ENCODE data around the gene ATP10A. TPM values are rescaled to one million over a fixed set of nuclear protein-coding genes. Genes with fewer than 3 reads are reported as not detected.

The ATP10A gene
- total RNA-seq, 1 donor from 2014 or later = 1.9 TPM

- H3K27me3 Mint-ChIP-seq = no peaks in the 10 kb centered on the region
- H3K27ac Mint-ChIP-seq = no peak overlapping the region
- no peaks in the 10 kb centered on the region for H3K36me3 Mint-ChIP-seq
- no peak for TF ChIP-seq CTCF (conservative IDR thresholded peaks at IDR 0.05)
- DNase-seq (ENCODE audit: extremely low spot score, unreplicated experiment) = no peak
- no peaks in the 10 kb centered on the region for H3K9me3 Mint-ChIP-seq
- H3K4me1 Mint-ChIP-seq (ENCODE audit: unreplicated experiment) = no peaks in the 10 kb centered on the region
- no peak overlapping the region for H3K4me3 Mint-ChIP-seq
Measured at GRCh38 chr15:25824618-25825017, 38.5 kb downstream of the ATP10A start.

DNA sequence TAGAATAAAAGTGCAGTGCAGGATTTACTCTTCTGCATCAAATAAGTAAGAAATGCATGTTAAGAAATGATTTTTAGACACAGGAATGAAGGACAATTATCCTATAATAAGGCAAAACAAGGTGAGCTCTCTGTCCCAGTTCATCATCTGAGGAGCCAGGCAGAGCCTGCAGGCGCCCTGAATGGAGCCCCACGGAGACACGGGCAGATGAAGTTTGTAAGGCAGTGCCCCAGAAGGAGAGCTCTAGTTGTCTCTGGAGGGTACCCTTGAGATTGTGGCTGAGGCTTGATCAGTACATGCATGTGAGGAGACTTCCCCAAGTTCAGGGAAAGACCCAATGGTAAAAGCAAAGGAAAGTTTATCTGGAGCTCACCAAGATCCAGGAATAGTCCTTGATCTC is 50.3 kb downstream of the ATP10A start:
- Mint-ChIP-seq H3K27me3 (peaks cover 9% of the 10 kb centered on the region), H3K36me3 (no peaks in the 10 kb centered on the region), H3K4me1 (ENCODE audit: unreplicated experiment) (peaks cover 13% of the 10 kb centered on the region), H3K27ac (no peak overlapping the region), H3K4me3 (no peak overlapping the region), H3K9me3 (no peaks in the 10 kb centered on the region)
- DNase-seq (ENCODE audit: extremely low spot score, unreplicated experiment) = no peak
- TF ChIP-seq CTCF (conservative IDR thresholded peaks at IDR 0.05) = no peak

DNA sequence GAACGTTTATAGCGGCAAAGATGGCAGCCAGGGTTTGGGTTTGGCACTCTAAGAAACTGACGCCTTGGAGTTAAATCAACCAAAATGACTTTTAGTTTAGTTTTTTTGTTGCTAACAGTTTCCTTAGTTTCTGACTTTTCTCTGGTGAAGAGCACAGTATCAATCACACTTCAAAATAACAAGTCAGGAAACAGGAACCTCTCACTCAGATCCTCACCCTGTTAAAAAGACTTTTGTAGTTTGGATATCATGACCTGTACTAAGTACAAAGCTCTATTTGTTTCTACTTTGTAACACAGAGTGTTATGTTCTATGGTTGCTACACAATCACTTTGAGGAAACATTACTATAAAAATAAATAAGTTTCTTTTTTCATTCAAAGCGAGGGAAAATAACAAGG is 51.1 kb downstream of the ATP10A start:
- Mint-ChIP-seq H3K36me3 (no peaks in the 10 kb centered on the region), H3K27ac (no peak overlapping the region), H3K9me3 (no peaks in the 10 kb centered on the region), H3K4me1 (ENCODE audit: unreplicated experiment) (peaks cover 13% of the 10 kb centered on the region), H3K4me3 (no peak overlapping the region), H3K27me3 (peaks cover 9% of the 10 kb centered on the region)
- DNase-seq (ENCODE audit: extremely low spot score, unreplicated experiment) = no peak
- no peak for TF ChIP-seq CTCF (conservative IDR thresholded peaks at IDR 0.05)

GRCh38 chr15:25811481-25811906 is 51.6 kb downstream of the ATP10A start:
- no peak for TF ChIP-seq CTCF (conservative IDR thresholded peaks at IDR 0.05)
- Mint-ChIP-seq H3K9me3 (no peaks in the 10 kb centered on the region), H3K27me3 (peaks cover 9% of the 10 kb centered on the region), H3K27ac (peak overlapping the region; percentile 12), H3K4me1 (ENCODE audit: unreplicated experiment) (peaks cover 13% of the 10 kb centered on the region), H3K4me3 (no peak overlapping the region), H3K36me3 (no peaks in the 10 kb centered on the region)
- DNase-seq (ENCODE audit: extremely low spot score, unreplicated experiment) = no peak

DNA sequence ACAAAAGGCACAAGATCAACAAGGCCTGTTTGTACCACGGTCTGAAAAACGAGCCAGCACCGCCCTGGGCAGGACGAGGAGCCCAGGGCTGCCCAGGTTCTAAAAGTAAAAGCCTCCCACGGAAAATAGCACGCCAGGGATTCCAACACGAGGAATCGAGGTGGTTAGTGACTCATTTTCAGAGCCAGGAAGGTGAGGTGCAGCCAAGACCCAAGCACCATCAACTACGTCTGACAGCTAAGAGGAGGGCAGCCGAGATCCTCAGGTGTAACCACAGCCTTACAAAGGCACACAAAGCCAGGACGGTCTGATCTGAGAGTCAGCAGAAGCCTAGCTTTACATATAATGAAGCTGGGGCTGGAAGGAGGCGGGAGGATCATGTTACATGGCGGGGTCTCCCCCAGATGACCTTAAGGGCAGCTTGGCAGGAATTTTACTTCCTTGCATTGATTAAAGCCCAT is 52.5 kb downstream of the ATP10A start:
- TF ChIP-seq CTCF (conservative IDR thresholded peaks at IDR 0.05) = no peak
- peak overlapping the region; percentile 38 for H3K4me3 Mint-ChIP-seq
- DNase-seq (ENCODE audit: extremely low spot score, unreplicated experiment) = no peak
- H3K36me3 Mint-ChIP-seq = no peaks in the 10 kb centered on the region
- peaks cover 13% of the 10 kb centered on the region for H3K4me1 Mint-ChIP-seq (ENCODE audit: unreplicated experiment)
- peaks cover 9% of the 10 kb centered on the region for H3K27me3 Mint-ChIP-seq
- H3K27ac Mint-ChIP-seq = peak overlapping the region; percentile 12
- no peaks in the 10 kb centered on the region for H3K9me3 Mint-ChIP-seq

GRCh38 chr15:25810154-25810553 is 53.0 kb downstream of the ATP10A start:
- peaks cover 8% of the 10 kb centered on the region for H3K27me3 Mint-ChIP-seq
- no peaks in the 10 kb centered on the region for H3K9me3 Mint-ChIP-seq
- H3K36me3 Mint-ChIP-seq = no peaks in the 10 kb centered on the region
- H3K4me1 Mint-ChIP-seq (ENCODE audit: unreplicated experiment) = peaks cover 13% of the 10 kb centered on the region
- no peak for DNase-seq (ENCODE audit: extremely low spot score, unreplicated experiment)
- no peak overlapping the region for H3K4me3 Mint-ChIP-seq
- H3K27ac Mint-ChIP-seq = no peak overlapping the region
- no peak for TF ChIP-seq CTCF (conservative IDR thresholded peaks at IDR 0.05)

Data from type B pancreatic cell (in vitro differentiated cells).